ENCODE results near the gene CNPY4.
"Not testable (repeated sequence)": the region's sequence is repeated elsewhere in the genome, so short reads cannot be mapped to it uniquely, and the experiment has no call there.

- TF ChIP-seq POLR2AphosphoS5 (IDR thresholded peaks at IDR 0.05; ENCODE audit: insufficient read depth in 1 of 2, low read depth in 1 of 2); CTCF (IDR thresholded peaks at IDR 0.05); POLR2A (IDR thresholded peaks at IDR 0.05): not testable (repeated sequence)
Measured at GRCh38 chr7:100146350-100146749, 26.9 kb downstream of the CNPY4 start.

Measured in vagina (tissue), 2 donors.